HepG2 (cell line): ENCODE data around the gene PPA2. TPM values are rescaled to one million over a fixed set of nuclear protein-coding genes. Genes with fewer than 3 reads are reported as not detected.

Source experiments
- BHLHE40 ChIP-seq: IDR thresholded peaks from 2 replicates; pipeline ENCODE4 v1.6.1; 2011; ENCODE audit warnings: low read length, improper control_type of control experiment
- CREB1 ChIP-seq, 2 experiments: fragments of 450-650 bp in 1 of 2; IDR thresholded peaks; 2 replicates each; pipeline ENCODE4 v1.6.1; 2016 to 2017; ENCODE audit warnings: control low read depth in 1 of 2, mild to moderate bottlenecking in 1 of 2, missing compliant biosample characterization in 1 of 2, missing genetic modification characterization in 1 of 2
- ELK4 ChIP-seq: sonication (generic); formaldehyde crosslinking; IDR thresholded peaks from 2 replicates; pipeline ENCODE4 v1.9.0; 2021; ENCODE audit warnings: missing genetic modification reagents, borderline replicate concordance
- HDAC1 ChIP-seq: sonication (generic); formaldehyde crosslinking; IDR thresholded peaks from 2 replicates; pipeline ENCODE4 v1.5.1; 2020; ENCODE audit warnings: mild to moderate bottlenecking, missing genetic modification reagents
- KDM5B ChIP-seq: sonication (generic); formaldehyde crosslinking; IDR thresholded peaks from 2 replicates; pipeline ENCODE4 v1.4.0; 2020; ENCODE audit warnings: missing genetic modification reagents, mild to moderate bottlenecking, borderline replicate concordance
- PHF20 ChIP-seq: sonication (generic); formaldehyde crosslinking; IDR thresholded peaks from 2 replicates; pipeline ENCODE4 v1.5.0; 2020; ENCODE audit warnings: mild to moderate bottlenecking, missing genetic modification reagents
- SAP130 ChIP-seq: IDR thresholded peaks from 2 replicates; pipeline ENCODE4 v1.6.1; 2016; ENCODE audit warnings: low read depth
- TBP ChIP-seq: sonication (generic); formaldehyde crosslinking; IDR thresholded peaks from 2 replicates; pipeline ENCODE4 v1.5.0; 2020; ENCODE audit warnings: missing genetic modification reagents
- TP53 ChIP-seq: sonication (generic); formaldehyde crosslinking; conservative IDR thresholded peaks from 2 replicates; pipeline ENCODE4 v1.4.0; 2020; ENCODE audit warnings: missing genetic modification reagents
- ZBED4 ChIP-seq: sonication (generic); formaldehyde crosslinking; IDR thresholded peaks from 2 replicates; pipeline ENCODE4 v1.4.0; 2020; ENCODE audit warnings: missing genetic modification reagents, borderline replicate concordance
- ZBTB40 ChIP-seq, 2 experiments: fragments of 450-650 bp in 1 of 2; sonication (generic) in 1 of 2; formaldehyde crosslinking in 1 of 2; IDR thresholded peaks; 2 replicates each; pipeline versions ENCODE4 v1.6.1 to v1.8.0; 2016 to 2022; ENCODE audit warnings: antibody characterized with exemption in 1 of 2, mild to moderate bottlenecking in 1 of 2, missing genetic modification reagents in 1 of 2
- ZNF264 ChIP-seq: sonication (generic); formaldehyde crosslinking; IDR thresholded peaks from 2 replicates; pipeline ENCODE4 v1.4.0; 2020; ENCODE audit warnings: missing genetic modification reagents
- ZNF570 ChIP-seq: sonication (generic); formaldehyde crosslinking; IDR thresholded peaks from 2 replicates; pipeline ENCODE4 v1.4.0; 2020; ENCODE audit warnings: mild to moderate bottlenecking, missing genetic modification reagents, borderline replicate concordance
- ZNF839 ChIP-seq: sonication (generic); formaldehyde crosslinking; IDR thresholded peaks from 2 replicates; pipeline ENCODE4 v1.4.0; 2020; ENCODE audit warnings: missing genetic modification reagents, mild to moderate bottlenecking, borderline replicate concordance
- polyA plus RNA-seq, 8 experiments: library from polyadenylated mRNA; depleted of rRNA in 3 of 8; stranded (reverse) in 7 of 8; unstranded in 1 of 8; fragments of >200 nt; fragmentation: Illumina TruSeq in 4 of 8; extraction: Trizol in 4 of 8; gene quantifications; 2 replicates each; pipeline versions ENCODE4 v1.2.1 to v1.2.3, GENCODE V29; 2011 to 2016; ENCODE audit warnings: low read depth in 4 of 8, missing spikeins in 1 of 8, mixed read lengths in 1 of 8; ENCODE audit not compliant: insufficient read depth in 1 of 8
- total RNA-seq, 5 experiments: library from RNA; depleted of rRNA; stranded (reverse); fragments of >200 nt; fragmentation: Illumina TruSeq; extraction: Trizol; gene quantifications; 2 replicates each; pipeline ENCODE4 v1.2.3, GENCODE V29; 2016; ENCODE audit warnings: low read depth in 1 of 5

Gene PPA2
- total and polyA plus RNA-seq, 2 of the 13 experiments (the other 11 are each of a cell fraction or from before 2014, with no cell fraction given): 44.2 to 70.6 TPM

- no peak for TF ChIP-seq ELK4 (CRISPR knock-in tag)
- TF ChIP-seq ZBED4: no peak
- TF ChIP-seq SAP130 (CRISPR knock-in tag): peak; percentile 79
- TF ChIP-seq PHF20 (CRISPR knock-in tag): no peak
- no peak for TF ChIP-seq ZNF570 (CRISPR knock-in tag)
- no peak for TF ChIP-seq TP53 (CRISPR knock-in tag)
- no peak for TF ChIP-seq BHLHE40
- TF ChIP-seq TBP (CRISPR knock-in tag): no peak
- no peak for TF ChIP-seq ZBTB40 (IDR thresholded peaks at IDR 0.05)
- TF ChIP-seq ZBTB40 (CRISPR knock-in tag; IDR thresholded peaks at IDR 0.05): no peak
- no peak for TF ChIP-seq CREB1 (IDR thresholded peaks at IDR 0.05)
- peak; percentile 43; the same call in 1 of the 2 replicates for TF ChIP-seq CREB1 (CRISPR knock-in tag; IDR thresholded peaks at IDR 0.05)
- no peak for TF ChIP-seq ZNF839 (CRISPR knock-in tag)
- TF ChIP-seq HDAC1 (CRISPR knock-in tag): no peak
- TF ChIP-seq ZNF264 (CRISPR knock-in tag): peak; percentile 79
- no peak for TF ChIP-seq KDM5B (CRISPR knock-in tag)
Observed at GRCh38 chr4:105417624-105418023, 56.2 kb downstream of the PPA2 start (continued).
